Midbrain (tissue), 1 donor: Measurements from ENCODE around the gene ANKH.

Experiments used
- DNase-seq: peaks from one replicate; lab custom pipeline; 2025; lab: John Stamatoyannopoulos, UW

The ANKH gene

DNA sequence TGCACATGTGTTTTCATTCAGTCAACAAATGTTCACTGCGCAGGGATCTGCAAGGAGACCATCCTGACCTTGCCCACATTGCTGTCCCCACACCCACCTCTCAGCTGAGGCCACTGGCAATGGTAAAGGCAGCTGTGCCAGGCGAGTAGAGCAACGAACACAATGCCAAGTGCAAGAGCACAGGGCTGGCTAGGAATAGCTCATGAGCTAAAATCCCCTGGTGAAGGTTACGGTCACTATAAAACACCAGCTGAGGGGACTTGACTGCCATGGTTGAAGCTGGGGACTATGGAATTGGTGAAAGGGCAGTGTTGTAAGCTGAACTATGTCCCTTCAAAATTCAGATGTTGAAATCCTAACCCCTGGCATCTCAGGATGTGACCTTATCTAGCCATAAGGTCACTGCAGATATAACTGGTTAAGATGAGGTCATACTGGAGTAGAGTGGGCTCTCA lies 111.0 kb downstream of the ANKH start:
- peak; percentile 12 for DNase-seq

DNA sequence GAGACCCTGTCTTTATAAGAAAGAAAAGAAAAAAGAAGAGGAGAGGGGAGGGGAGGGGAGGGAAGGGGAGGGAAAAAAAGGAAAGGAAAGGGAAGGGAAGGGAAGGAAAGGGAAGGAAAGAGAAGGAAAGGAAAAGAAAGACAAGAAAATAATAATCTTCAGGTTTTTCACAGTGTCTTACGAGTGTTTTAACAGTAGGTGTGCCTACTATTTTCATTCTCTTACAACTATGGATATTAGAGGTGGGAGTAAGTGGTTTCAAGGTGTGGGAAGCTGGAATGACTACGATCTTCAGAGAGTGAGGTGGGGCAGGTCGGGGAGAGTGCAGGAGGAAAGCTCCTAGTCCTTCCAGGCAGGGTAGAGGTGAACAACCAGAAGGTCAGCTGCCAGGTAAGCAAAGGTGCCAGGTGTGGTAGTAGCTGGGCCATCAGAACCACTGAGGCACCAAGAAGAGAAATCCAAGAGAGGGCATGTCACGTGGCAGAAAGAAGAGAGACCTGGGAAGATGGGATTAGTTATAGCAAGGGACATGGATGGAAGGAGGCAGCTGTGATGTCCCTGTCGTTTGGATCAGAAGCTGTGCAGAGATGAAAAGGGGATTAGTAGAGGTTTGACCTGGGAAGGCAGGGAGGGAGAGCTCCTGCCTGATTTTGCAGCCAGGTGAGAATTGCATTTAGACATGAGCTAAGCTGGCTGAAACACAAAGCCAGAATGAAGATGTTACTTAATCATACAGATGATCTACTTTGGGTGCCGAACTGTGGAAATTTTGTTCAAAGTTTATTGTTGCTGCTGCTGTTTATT lies 111.6 kb downstream of the ANKH start:
- DNase-seq, result no peak

DNA sequence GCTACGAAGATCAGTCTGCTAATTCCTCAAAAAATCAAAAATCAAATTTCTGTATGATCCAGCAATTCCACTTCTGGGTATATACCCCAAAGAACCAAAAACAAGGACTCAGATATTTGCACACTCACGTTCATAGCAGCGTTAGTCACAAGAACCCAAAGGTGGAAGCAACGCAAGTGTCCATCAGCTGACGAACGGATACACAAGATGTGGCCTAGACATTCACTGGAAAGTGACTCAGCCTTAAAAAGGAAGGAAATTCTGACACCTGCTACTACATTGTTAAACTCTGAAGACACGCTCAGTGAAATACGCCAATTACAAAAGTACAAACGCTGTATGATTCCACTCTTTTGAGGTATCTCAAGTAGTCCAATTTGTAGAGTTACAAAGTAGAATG lies 113.7 kb downstream of the ANKH start:
- DNase-seq, result no peak

DNA sequence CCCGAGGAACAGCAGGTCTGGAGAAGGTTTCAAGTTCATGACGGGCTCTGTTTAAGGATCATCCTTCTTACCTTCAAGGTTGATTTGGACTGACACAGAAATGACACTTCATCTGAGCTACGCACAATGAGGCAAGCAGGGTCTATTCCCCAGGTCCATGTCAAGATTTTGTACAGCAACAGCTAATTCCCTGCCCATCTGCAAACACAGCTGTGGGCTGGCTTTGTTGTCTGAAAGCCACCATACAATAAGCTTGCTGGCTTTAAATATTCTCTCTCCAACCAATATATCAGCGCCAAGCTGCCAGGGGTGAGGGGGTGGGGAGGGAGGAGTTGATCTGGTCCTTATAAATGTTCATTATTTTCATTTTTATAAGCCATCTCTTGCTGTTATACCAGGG lies 115.1 kb downstream of the ANKH start:
- DNase-seq, result no peak

DNA sequence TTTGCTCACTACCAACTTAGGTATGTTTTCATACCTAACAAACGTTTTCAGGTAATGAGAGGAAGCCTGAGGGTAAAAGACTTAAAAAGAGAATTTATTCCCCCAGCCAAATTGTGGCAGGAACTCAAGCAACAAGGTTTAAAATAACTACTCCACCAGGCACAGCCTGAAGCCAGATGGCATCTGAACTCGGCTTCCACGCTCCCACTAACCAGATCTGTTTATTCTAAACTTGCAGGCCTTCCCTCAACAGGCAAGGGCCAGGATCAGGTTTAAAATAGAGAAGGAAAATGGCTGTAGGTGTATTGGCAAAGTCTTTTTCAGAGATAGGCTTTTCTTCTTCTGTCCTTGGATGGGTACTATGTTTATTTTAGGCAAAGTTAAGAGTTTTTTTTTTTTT lies 117.6 kb downstream of the ANKH start:
- no peak for DNase-seq

DNA sequence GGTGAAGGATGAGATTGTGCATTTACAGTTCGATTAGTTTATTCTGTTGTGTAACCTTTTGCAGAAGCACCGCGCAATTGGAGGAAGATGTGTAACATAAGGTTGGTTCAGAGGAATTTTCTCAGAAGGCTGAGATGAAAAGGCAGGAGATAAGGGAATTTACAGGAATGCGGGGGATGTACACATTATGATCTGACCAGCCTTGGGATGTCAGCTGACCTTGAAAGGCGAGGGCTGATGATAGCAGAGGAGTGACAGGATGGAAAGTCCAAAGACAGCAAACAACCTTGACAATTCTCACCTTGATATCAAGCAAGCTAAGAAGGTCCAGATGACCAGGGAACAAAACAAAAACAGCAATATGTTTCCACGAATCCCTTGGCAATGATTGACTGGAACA lies 118.3 kb downstream of the ANKH start:
- no peak for DNase-seq

DNA sequence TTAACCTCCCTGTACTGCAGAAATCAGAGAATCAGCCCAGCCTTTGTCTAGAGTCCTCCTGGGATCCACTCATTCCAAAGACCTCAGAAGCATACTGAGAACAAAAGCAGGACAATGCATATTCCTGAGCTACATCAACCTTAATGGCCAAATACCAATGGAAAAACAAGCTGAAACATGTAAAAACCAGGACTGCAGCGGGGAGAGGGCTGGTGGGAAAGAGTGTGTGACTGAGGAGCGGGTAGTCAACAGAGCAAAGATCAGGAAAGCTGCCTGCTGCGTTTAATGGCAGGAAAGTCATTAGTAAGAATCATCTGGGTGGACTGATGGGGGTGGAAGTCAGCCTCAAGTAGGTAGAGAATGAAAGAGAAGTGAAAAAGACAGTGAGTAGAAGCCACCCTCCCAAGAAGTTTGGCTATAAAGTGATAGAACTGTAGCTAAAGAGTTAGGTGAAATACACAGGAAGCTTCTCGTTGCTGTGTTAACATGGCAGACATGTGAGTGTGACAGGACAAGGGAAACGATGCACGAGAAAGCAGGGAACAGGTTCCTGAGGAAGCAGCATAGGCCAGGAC lies 119.0 kb downstream of the ANKH start:
- DNase-seq, result no peak

DNA sequence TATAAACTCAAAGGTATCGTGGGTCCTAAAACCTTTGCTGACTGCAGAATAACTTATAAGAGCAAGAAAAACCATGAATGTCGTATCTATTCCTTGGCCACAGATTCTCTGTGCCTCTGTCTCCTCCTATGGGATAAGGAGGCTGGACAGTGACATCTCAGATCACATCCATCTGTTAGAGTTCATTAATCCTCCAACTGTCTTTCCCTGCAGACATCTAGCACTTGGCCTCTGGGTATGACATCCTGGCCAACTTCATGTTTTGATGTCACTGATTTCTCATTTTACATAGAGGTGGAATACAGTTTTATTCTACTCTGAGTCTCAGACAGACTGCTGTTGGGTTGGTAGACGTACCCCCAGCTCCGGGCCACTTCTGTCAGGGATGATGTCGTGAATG lies 120.9 kb downstream of the ANKH start:
- no peak for DNase-seq

DNA sequence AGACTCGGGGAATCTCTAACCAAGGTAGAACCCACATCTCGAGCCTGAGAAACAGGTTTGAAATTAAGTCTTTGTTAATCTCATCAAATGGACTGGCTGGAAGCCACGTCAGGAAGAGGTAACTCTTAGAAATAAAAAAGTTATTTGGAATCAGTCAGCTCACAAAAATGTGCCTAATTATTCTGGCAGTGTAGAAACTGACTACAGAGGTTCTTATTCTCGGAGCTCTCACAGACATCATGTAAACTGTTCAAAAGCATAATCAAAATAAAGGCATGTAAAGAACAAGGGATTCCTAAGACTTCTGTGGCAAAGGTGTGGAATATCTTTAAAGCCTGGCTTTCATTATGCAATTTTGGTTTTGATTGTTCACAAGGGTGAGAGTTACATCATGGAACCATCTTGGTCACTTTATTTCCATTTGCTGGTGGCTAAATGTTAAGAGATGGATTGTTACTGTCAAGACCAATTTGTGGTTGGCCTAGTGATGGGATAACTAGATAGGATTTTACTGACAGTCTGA lies 121.9 kb downstream of the ANKH start:
- no peak for DNase-seq

DNA sequence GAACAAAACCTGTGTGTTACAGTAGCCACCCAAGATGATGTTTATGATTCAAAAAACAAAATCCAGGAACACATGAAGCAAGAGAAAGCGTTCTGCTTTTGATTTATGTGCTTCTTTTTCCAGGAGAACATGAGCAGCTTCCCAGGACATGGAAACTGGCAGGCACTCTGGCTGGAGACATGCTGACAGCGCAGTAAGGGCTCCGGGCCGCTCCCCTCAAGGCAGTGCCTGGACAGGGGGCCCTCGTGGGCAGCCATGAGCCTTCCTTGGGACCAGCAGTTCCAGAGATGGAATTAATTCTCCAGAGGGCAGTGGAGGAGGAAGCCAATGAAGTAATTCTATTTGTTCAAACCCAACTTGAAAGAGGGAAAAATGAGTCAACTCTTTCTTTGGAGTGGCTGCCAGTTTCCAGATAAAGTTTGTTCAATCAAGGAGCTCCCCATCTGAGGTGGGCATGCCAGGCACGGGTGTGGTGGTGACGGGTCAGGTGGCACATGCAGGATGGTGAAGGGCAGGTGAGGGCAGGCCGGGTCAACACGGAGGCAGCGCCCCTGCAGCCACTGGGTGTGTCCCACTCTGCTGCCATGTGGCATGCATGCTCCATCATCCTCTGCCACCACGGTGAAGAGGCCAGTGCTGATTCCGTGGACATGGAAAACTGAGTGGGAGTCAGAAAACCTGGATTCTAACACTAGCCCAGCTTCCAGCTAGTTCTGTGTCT lies 123.2 kb downstream of the ANKH start:
- DNase-seq, result no peak

DNA sequence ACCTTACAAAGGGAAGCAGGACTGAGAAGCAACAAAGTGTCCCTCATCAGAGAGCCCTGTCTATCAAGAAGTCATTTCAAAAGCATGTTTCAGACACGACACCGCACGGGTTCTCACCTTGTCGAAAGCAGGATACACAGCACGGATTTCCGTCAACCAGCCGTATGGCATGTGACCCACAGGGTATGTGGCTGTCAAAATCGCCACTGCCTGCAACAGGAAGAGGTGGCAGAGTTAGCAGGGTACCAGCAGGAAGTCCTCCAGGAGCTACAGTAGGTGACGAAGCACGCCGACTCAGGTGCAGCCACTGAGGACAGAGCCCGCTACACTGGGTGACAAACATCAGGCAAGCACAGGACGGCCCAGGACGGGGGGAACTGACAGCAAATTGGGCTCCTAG lies 125.8 kb downstream of the ANKH start:
- DNase-seq, result no peak

DNA sequence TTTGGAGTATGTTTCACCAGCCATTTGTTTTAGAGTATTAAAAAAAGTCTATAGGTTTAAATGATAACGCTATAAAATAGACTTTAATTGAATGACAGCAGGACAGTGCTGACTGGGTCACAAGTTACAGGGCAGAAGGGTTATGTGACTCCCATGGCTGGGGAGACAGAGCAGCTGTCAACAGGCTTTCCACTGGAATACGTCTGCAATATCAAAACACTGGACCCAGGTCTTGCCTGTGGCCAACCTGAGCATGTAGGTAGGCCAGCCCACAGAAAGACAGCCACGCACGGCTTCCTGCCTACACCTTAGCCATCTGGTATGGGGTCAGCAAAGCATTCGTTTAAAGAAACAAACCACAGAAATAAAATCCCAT lies 126.4 kb downstream of the ANKH start:
- no peak for DNase-seq

DNA sequence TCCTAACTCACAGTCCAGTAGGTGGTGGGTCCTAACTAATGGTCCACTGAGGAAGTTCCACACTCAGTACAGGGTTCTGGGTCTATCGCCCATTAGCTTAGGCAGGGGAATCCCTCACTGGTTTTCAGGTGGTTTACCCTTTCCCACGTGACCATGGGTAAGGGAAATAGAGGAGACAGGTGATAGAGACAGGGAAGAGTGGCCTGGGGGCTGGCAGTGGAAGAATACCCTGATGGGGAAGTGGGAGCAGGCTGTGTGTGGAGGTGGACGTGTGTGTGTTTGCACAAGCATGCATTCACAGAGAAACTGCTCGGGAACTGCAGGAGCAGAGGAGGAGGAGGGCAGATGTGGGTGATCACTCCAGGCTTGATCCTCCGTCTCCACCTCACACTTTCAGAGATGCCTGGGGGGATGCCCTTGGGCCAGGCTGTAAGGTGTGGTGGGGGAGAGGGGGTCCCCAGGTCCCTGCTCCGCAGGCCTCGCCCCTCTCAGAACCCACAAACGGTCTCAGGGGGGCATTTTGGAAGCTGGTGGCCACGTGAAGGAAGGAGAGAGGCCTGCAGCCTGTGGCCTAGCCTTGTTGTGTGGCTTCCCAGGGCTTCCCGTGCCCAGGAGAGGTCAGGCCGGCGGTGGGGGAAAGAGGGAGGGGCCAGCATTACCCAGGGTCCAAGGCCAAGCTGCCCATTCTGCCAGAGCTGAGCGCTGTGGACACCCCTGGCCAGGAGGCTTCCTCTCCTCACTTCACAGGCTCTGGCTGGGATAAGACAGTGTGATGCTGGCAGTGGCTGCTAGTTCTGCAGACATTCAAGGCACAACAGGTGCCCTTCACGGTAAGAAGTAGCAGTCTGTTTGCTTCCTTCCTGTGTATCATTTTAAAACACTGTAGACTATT lies 127.0 kb downstream of the ANKH start:
- DNase-seq, result no peak

DNA sequence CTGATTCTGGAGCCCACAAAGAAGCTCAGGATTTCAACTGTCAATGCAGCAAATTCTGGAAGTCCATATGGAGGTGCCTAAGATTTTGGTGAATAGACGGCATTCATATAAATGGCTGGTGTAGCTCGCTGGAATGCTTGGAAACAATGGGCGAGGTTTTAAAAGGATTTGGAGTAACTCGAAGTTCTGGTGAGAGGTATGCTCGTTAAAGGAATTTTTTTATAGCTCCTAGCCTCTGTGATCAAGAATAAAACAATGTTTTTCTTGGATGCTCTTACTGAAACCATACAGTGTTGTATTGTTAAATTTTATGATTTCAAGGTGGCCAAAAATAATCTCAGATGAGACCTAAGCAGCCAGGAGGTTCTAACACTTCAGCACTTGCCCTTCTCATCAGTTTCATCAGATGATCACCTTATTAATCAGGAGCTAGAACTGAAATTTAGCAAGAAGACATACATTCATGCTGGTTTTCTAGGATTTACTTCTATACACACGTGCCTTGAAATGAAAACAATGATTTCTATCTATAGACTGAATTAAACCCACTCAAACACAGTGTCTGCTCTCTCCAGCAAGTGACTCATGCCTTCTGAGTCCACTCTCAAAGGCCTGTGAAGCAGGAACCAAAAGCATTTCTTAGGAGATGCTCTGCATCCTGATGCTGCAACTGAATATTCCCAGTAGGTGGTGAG lies 127.8 kb downstream of the ANKH start:
- no peak for DNase-seq

DNA sequence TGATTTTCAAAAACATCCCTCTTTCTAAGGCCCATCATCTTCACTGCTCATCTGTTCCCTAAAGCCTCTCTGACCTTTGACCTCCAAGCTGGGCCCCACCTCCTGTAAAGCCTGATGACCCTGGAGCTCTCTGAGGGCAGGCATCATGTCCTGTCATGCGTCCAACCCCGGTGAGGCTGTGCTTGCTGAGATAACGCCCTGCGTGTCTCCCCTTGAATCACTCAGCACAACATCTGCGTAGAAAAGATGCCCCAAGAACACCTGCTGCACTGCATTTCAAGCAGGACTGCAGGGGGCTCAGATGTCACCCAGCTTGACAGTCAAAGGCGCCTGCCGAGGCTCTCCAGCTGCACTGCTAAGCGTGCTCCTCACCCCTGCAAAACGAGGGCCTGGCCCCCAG lies 129.1 kb downstream of the ANKH start:
- DNase-seq, result no peak

DNA sequence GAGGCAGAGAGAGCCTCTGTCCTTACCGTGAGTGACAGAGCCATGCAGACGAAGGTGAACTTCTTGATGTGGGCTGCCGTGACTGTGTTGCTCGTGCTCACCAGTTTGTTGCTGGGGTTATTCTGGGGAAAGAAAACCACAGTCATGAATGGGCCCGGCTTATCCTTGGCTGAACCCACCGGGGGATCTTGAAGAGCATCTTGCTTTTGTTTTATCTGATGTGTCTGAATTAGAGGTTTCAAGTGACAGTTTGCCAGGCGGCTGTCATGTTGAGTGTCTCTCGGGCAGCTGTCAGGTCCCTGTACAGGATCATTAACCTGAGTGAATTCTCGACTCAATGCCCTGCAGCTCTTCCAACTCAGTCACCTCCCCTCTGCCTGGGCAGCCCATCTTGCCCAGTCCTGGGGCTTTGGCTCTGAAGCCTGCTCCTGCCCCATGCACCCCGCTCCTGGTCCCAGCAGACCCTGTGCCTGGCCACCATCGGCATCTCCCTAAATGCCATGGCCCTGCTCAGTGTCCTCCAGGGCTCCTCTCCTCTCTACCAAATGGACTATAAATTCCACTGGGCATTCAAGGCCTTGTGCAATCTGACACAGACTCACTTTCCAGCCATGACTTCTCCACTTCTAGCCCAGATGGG lies 129.7 kb downstream of the ANKH start:
- no peak for DNase-seq

DNA sequence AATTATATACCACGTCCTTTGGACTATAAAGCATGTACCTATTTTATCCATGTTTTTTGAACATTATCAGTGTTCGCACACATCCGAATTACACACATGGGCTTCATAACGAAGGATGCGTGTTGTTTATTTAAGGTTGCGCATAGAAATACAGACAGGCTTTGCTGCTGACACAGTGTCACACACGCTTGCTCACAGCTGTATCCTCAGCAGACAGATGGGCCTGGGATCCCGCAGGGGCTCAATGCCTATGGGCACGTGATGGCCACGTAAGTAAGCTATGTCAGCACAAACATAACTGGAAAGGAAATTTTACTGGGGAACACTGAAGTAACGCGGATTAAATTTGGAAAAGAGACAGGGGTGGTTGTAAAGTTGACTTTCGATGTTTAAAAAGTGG lies 130.4 kb downstream of the ANKH start:
- no peak for DNase-seq

DNA sequence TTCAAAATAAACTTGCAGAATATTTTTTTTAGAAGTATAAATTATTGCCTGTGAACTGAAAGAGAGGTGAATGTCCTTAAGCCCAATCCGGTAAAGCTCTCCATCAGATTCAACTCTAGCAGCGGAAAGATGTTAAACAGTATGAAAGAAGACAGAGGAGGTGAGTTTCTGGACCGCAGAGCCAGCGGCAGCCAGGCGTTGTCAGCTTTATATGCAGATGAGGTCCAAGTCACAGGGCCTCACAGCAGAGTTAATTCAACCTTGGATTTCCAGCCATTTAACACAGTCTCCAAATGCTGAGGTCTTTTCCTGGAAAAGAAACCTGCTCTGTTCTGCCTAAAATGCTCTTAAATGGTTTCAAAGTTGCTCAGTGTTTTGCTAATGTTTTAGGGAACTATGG lies 131.6 kb downstream of the ANKH start:
- DNase-seq, result no peak

DNA sequence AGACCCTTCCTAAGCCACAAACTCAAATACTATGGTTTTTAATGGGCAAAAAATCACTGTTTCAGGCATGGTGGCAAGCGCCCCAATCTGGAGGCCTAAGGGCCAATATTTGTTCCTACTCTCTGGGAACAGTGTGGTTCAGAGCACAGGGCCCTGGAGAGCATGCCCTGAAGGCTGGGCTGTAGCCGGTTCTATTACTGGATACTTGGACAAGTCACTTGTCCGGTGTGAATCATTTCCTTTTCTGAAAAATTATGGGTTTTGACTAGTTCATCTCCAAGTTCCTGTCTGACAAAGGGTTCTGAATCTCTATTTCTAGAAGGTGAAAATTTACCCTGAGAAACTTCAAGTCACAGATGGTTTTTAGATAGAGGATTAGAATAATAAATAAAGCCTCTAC lies 132.0 kb downstream of the ANKH start:
- no peak for DNase-seq

DNA sequence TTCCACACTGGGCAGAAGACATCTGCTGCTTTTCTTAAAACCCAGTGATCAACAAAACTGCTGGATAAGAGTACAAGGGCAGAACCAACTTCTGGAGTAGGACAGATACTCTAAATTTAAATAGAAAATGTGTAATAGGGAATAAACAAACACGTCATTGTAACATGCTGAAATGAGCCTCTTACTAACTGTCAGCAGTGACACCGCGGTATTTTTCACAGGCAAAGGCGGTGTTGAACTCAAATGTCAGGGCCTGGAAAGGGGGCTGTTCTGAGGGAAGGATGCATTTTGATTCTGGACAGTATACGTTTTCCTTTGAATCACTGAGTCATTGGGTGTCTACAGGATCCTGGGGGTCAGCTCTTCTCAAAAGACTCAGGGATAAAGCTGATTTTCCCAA lies 133.5 kb downstream of the ANKH start:
- no peak for DNase-seq

DNA sequence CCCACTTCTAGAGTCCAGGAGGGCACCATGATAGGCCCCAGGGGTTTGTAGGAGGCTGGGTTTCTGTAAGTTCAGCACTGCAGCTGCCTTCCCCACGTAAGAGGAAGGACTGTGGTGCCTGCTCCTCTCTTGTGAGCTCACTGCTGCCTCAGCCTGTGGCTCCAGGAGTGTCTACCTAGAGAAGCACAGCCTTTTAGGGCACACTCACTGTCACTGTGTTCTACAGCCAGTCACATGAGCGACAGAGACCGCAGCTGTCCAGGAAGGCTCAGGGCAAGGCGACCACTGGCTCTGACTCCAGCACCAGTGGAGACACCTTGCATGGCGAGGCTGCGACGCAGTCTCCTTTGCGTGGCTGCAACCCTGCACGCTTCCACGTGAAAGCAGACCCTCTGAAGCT lies 134.3 kb downstream of the ANKH start:
- DNase-seq, result no peak
